IMR-90 (cell line): ENCODE data around the gene NPPC. TPM values are rescaled to one million over a fixed set of nuclear protein-coding genes. Genes with fewer than 3 reads are reported as not detected.

Experiments used
- ATAC-seq: fragments of 200-7000 bp; cut with Tn5 transposase; 2 replicates; pipeline ENCODE4 v1.9.1; 2020; ENCODE audit warnings: low read depth, mild to moderate bottlenecking, moderate library complexity
- BruUV-seq: library from RNA; stranded (reverse); fragments of 400-500 nt; replicated peaks from 2 replicates; lab custom pipeline; 2021; lab: Mats Ljungman, UMichigan
- CTCF ChIA-PET: fragments of 300-600 bp; formaldehyde crosslinking; extraction: SDS; loops from one replicate; lab custom pipeline; 2021; ENCODE audit warnings: antibody characterized with exemption; lab: Yijun Ruan, JAX
- POLR2A ChIA-PET: fragments of 300-600 bp; sonication (Branson Sonifier 250); formaldehyde crosslinking; loops from one replicate; lab custom pipeline; 2022; ENCODE audit warnings: antibody characterized with exemption; ENCODE audit not compliant: unreplicated experiment; lab: Charles Lee
- DNase-seq: peaks from one replicate; pipeline ENCODE4 v3.0.0; 2013
- H2AFZ ChIP-seq: replicated peaks from 2 replicates; pipeline ENCODE3; 2013; ENCODE audit warnings: low read length, mild to moderate bottlenecking; ENCODE audit not compliant: poor library complexity
- H2AK5ac ChIP-seq: 2 replicates; pipeline ENCODE4 v1.6.1; 2013; ENCODE audit warnings: low read depth, low read length, inconsistent platforms
- H2AK9ac ChIP-seq: replicated peaks from 2 replicates; pipeline ENCODE3; 2013; ENCODE audit warnings: mild to moderate bottlenecking, low read depth, low read length, moderate library complexity; ENCODE audit not compliant: poor library complexity
- H2BK120ac ChIP-seq: 2 replicates; pipeline ENCODE4 v1.6.1; 2013; ENCODE audit warnings: low read depth, low read length, inconsistent platforms
- H2BK15ac ChIP-seq: 3 replicates; pipeline ENCODE4 v1.6.1; 2013; ENCODE audit warnings: low read depth, low read length, inconsistent platforms
- H2BK20ac ChIP-seq: 2 replicates; pipeline ENCODE4 v1.6.1; 2013; ENCODE audit warnings: low read depth, mild to moderate bottlenecking, inconsistent platforms, low read length, moderate library complexity
- H2BK5ac ChIP-seq: 2 replicates; pipeline ENCODE4 v1.6.1; 2013; ENCODE audit warnings: mild to moderate bottlenecking, low read depth, low read length, inconsistent platforms; ENCODE audit not compliant: poor library complexity, severe bottlenecking
- H3K14ac ChIP-seq: replicated peaks from 2 replicates; pipeline ENCODE4 v1.6.1; 2013; ENCODE audit warnings: low read depth, low read length, inconsistent platforms
- H3K18ac ChIP-seq: 2 replicates; pipeline ENCODE4 v1.6.1; 2013; ENCODE audit warnings: low read depth, low read length, control low read depth
- H3K23ac ChIP-seq: 2 replicates; pipeline ENCODE4 v1.6.1; 2013; ENCODE audit warnings: low read depth, low read length, inconsistent platforms
- H3K27ac ChIP-seq: 2 replicates; pipeline ENCODE4 v1.5.1; 2013; ENCODE audit warnings: mild to moderate bottlenecking, control low read depth, low read length; ENCODE audit not compliant: insufficient read depth
- H3K27me3 ChIP-seq: 2 replicates; pipeline ENCODE4 v1.6.1; 2013; ENCODE audit warnings: low read length; ENCODE audit not compliant: control insufficient read depth, insufficient read depth
- H3K36me3 ChIP-seq: 2 replicates; pipeline ENCODE4 v1.6.1; 2013; ENCODE audit warnings: low read length, mixed read lengths; ENCODE audit not compliant: control insufficient read depth, insufficient read depth
- H3K4ac ChIP-seq: 2 replicates; pipeline ENCODE4 v1.6.1; 2013; ENCODE audit warnings: low read depth, low read length, inconsistent platforms
- H3K4me1 ChIP-seq: 2 replicates; pipeline ENCODE4 v1.6.1; 2013; ENCODE audit warnings: low read length, mixed read lengths; ENCODE audit not compliant: control insufficient read depth, insufficient read depth
- H3K4me2 ChIP-seq: 2 replicates; pipeline ENCODE4 v1.6.1; 2013; ENCODE audit warnings: low read depth, mild to moderate bottlenecking, control low read depth, low read length, moderate library complexity
- H3K4me3 ChIP-seq: 2 replicates; pipeline ENCODE4 v1.5.1; 2013; ENCODE audit warnings: low read depth, mild to moderate bottlenecking, control low read depth, low read length, moderate library complexity; ENCODE audit not compliant: insufficient read depth
- H3K56ac ChIP-seq: 2 replicates; pipeline ENCODE4 v1.6.1; 2013; ENCODE audit warnings: low read length, inconsistent platforms; ENCODE audit not compliant: insufficient read depth; ENCODE audit errors: extremely low read depth
- H3K79me1 ChIP-seq, 2 experiments: 2 replicates each; pipeline ENCODE4 v1.6.1; 2013; ENCODE audit warnings: low read length in 2 of 2, inconsistent platforms in 1 of 2, low read depth in 1 of 2
- H3K9ac ChIP-seq: 2 replicates; pipeline ENCODE4 v1.6.1; 2013; ENCODE audit warnings: low read depth, low read length, control low read depth
- H3K9me1 ChIP-seq: 2 replicates; pipeline ENCODE4 v1.6.1; 2013; ENCODE audit warnings: low read length, inconsistent platforms; ENCODE audit not compliant: insufficient read depth
- H3K9me3 ChIP-seq: 2 replicates; pipeline ENCODE4 v1.6.1; 2013; ENCODE audit warnings: low read length; ENCODE audit not compliant: control insufficient read depth, insufficient read depth
- H4K20me1 ChIP-seq: 2 replicates; pipeline ENCODE4 v1.6.1; 2013; ENCODE audit warnings: low read length, inconsistent platforms; ENCODE audit not compliant: insufficient read depth
- H4K5ac ChIP-seq: 2 replicates; pipeline ENCODE4 v1.6.1; 2013; ENCODE audit warnings: mild to moderate bottlenecking, low read depth, low read length, control low read depth
- H4K8ac ChIP-seq, 2 experiments: 2 replicates each; pipeline ENCODE4 v1.6.1; 2013; ENCODE audit warnings: low read depth in 2 of 2, low read length in 2 of 2, control low read depth in 1 of 2, inconsistent platforms in 1 of 2
- H4K91ac ChIP-seq: 2 replicates; pipeline ENCODE4 v1.6.1; 2013; ENCODE audit warnings: low read depth, low read length, inconsistent platforms; ENCODE audit not compliant: insufficient read depth
- BHLHE40 ChIP-seq: fragments of 150-350 bp; IDR thresholded peaks from 2 replicates; pipeline ENCODE4 v1.6.1; 2016; ENCODE audit warnings: mild to moderate bottlenecking, low read depth, low read length
- CEBPB ChIP-seq: IDR thresholded peaks from 2 replicates; pipeline ENCODE4 v1.6.1; 2012; ENCODE audit warnings: low read depth, low read length, improper control_type of control experiment
- CHD1 ChIP-seq: IDR thresholded peaks from 2 replicates; pipeline ENCODE4 v1.6.1; 2012; ENCODE audit warnings: low read depth, low read length, improper control_type of control experiment
- CTCF ChIP-seq: conservative IDR thresholded peaks from 2 replicates; pipeline ENCODE4 v1.5.1; 2012; ENCODE audit warnings: mild to moderate bottlenecking, low read depth, low read length, improper control_type of control experiment
- ELK1 ChIP-seq: fragments of 150-350 bp; IDR thresholded peaks from 2 replicates; pipeline ENCODE4 v1.6.1; 2016; ENCODE audit warnings: low read depth, mild to moderate bottlenecking, low read length, moderate library complexity, borderline replicate concordance
- FOS ChIP-seq: fragments of 150-350 bp; IDR thresholded peaks from 2 replicates; pipeline ENCODE4 v1.6.1; 2016; ENCODE audit warnings: low read depth, low read length
- MAFK ChIP-seq: IDR thresholded peaks from 2 replicates; pipeline ENCODE4 v1.6.1; 2012; ENCODE audit warnings: low read depth, low read length, improper control_type of control experiment
- MAZ ChIP-seq: IDR thresholded peaks from 2 replicates; pipeline ENCODE4 v1.6.1; 2012; ENCODE audit warnings: low read depth, mild to moderate bottlenecking, low read length, improper control_type of control experiment, moderate library complexity, borderline replicate concordance
- MXI1 ChIP-seq: IDR thresholded peaks from 2 replicates; pipeline ENCODE4 v1.6.1; 2012; ENCODE audit warnings: low read depth, mild to moderate bottlenecking, low read length, moderate library complexity, borderline replicate concordance
- NFE2L2 ChIP-seq: fragments of 150-350 bp; IDR thresholded peaks from 2 replicates; pipeline ENCODE4 v1.6.1; 2016; ENCODE audit warnings: low read depth, mild to moderate bottlenecking, low read length
- POLR2A ChIP-seq: IDR thresholded peaks from 2 replicates; pipeline ENCODE4 v1.6.1; 2012; ENCODE audit warnings: mild to moderate bottlenecking, low read depth, low read length
- RAD21 ChIP-seq: IDR thresholded peaks from 2 replicates; pipeline ENCODE4 v1.6.1; 2012; ENCODE audit warnings: low read length, improper control_type of control experiment
- RCOR1 ChIP-seq: IDR thresholded peaks from 2 replicates; pipeline ENCODE4 v1.6.1; 2012; ENCODE audit warnings: mild to moderate bottlenecking, low read length, improper control_type of control experiment; ENCODE audit not compliant: insufficient replicate concordance
- RFX5 ChIP-seq: IDR thresholded peaks from 2 replicates; pipeline ENCODE4 v1.8.0; 2012; ENCODE audit warnings: low read depth, mild to moderate bottlenecking, low read length, moderate library complexity
- SMC3 ChIP-seq: fragments of 150-350 bp; IDR thresholded peaks from 2 replicates; pipeline ENCODE4 v1.6.1; 2016; ENCODE audit warnings: low read depth, mild to moderate bottlenecking, antibody characterized with exemption, low read length, moderate library complexity
- USF2 ChIP-seq: fragments of 150-350 bp; IDR thresholded peaks from 2 replicates; pipeline ENCODE4 v1.6.1; 2017; ENCODE audit warnings: mild to moderate bottlenecking, antibody characterized with exemption, low read length, low read depth
- WGBS, 2 experiments: methylation state at CpG; one replicate each; pipeline versions ENCODE4 v1.1.5 to v1.1.7; 2013; ENCODE audit warnings: missing lambda C conversion rate in 2 of 2; ENCODE audit not compliant: insufficient read length in 1 of 2; ENCODE audit errors: extremely low coverage in 2 of 2; 5-methylcytosine and 5-hydroxymethylcytosine counted together
- dilution Hi-C: fragments of 300-500 bp; cut with HindIII; formaldehyde crosslinking; loops from one replicate; pipeline ENCODE4 v1.14.3; 2018; ENCODE audit warnings: low sequenced_read_pairs; ENCODE audit not compliant: unreplicated experiment
- in situ Hi-C: fragments of 300-500 bp; cut with MboI; formaldehyde crosslinking; loops from 3 replicates; pipeline ENCODE4 v1.14.3; 2019; ENCODE audit warnings: low sequenced_read_pairs, inconsistent platforms, mixed read lengths
- intact Hi-C: fragments of 100-400 bp; cut with micrococcal nuclease; formaldehyde crosslinking; loops from 2 replicates; pipeline ENCODE4 v1.10.0; 2022
- polyA plus RNA-seq, 3 experiments: library from polyadenylated mRNA; depleted of rRNA; stranded (reverse); fragments of >200 nt; gene quantifications; 2 replicates each; pipeline ENCODE4 v1.2.3, GENCODE V29; 2012; ENCODE audit warnings: low replicate concordance in 1 of 3
- total RNA-seq: library from RNA; depleted of rRNA; stranded (reverse); fragments of >200 nt; gene quantifications from 2 replicates; pipeline ENCODE4 v1.2.3, GENCODE V29; 2012

The NPPC gene
- total and polyA plus RNA-seq, 2 of the 4 experiments (the other 2 are of a cell fraction) = 0.22 to 0.36 TPM

- Histone ChIP-seq H3K18ac (no peak overlapping the region), H2BK5ac (no peak overlapping the region), H3K23ac (no peak overlapping the region), H4K20me1 (no peaks in the 10 kb centered on the region), H3K9me1 (no peaks in the 10 kb centered on the region), H3K56ac (no peak overlapping the region), H4K8ac (no peak overlapping the region), H4K5ac (no peak overlapping the region), H3K9me3 (no peaks in the 10 kb centered on the region), H3K27ac (no peak overlapping the region), H3K4ac (no peak overlapping the region), H2AK9ac (no peak overlapping the region), H3K4me2 (no peak overlapping the region), H3K9ac (no peak overlapping the region), H4K91ac (no peak overlapping the region), H2AK5ac (no peak overlapping the region), H3K36me3 (no peaks in the 10 kb centered on the region), H3K4me3 (no peak overlapping the region), H3K79me1 (no peaks in the 10 kb centered on the region), H3K27me3 (peaks cover 43% of the 10 kb centered on the region), H2BK20ac (no peak overlapping the region), H2BK15ac (no peak overlapping the region), H3K14ac (no peak overlapping the region), H2BK120ac (no peak overlapping the region), H2AFZ (no peak overlapping the region), H3K4me1 (peaks cover 2% of the 10 kb centered on the region)
- dilution Hi-C loops = no loop called here
- no TSS peak for BruUV-seq
- intact Hi-C loops = no loop called here
- ChIA-PET POLR2A (no interaction called here), CTCF (interaction anchor here (0.5 to 1.4 kb wide), 2 partner anchors 14 to 20 kb away, joined by 4 to 5 read pairs; no protein-coding TSS in a partner anchor)
- TF ChIP-seq SMC3 (no peak), CTCF (no peak), CEBPB (no peak), RCOR1 (no peak), BHLHE40 (no peak), POLR2A (no peak), RAD21 (no peak), MAZ (no peak), CHD1 (no peak), RFX5 (no peak), USF2 (no peak), NFE2L2 (no peak), MXI1 (no peak), FOS (no peak), MAFK (no peak), ELK1 (no peak)
- DNase-seq = no peak
- in situ Hi-C loops = no loop called here
- WGBS, 2 experiments = no CpG with 5 or more reads among the region's 5 CpGs
- ATAC-seq = no peak
Measured at GRCh38 chr2:231920795-231921194, 5.4 kb downstream of the NPPC start.
